Chondrocyte (in vitro differentiated cells): ENCODE measurements around the gene RALGAPA2. TPM values are rescaled to one million over a fixed set of nuclear protein-coding genes. Genes with fewer than 3 reads are reported as not detected.
A peak's percentile ranks its signal among the peaks of the same experiment; 100 is the strongest.

Experiments used
- DNase-seq: peaks from one replicate; pipeline ENCODE4 v3.0.0; 2021; ENCODE audit warnings: mixed read lengths, low spot score
- H3K27ac Mint-ChIP-seq: one replicate; pipeline ENCODE4 v1.8.0; 2021; ENCODE audit warnings: mild to moderate bottlenecking, moderate library complexity, mixed read lengths; ENCODE audit not compliant: unreplicated experiment
- H3K27me3 Mint-ChIP-seq: 2 replicates; pipeline ENCODE4 v1.8.0; 2021; ENCODE audit warnings: low read depth, mixed read lengths
- H3K36me3 Mint-ChIP-seq: 2 replicates; pipeline ENCODE4 v1.8.0; 2021; ENCODE audit warnings: low read depth, mixed read lengths
- H3K4me1 Mint-ChIP-seq: 2 replicates; pipeline ENCODE4 v1.8.0; 2021; ENCODE audit warnings: low read depth, mild to moderate bottlenecking, mixed read lengths
- H3K4me3 Mint-ChIP-seq: one replicate; pipeline ENCODE4 v1.8.0; 2021; ENCODE audit warnings: mild to moderate bottlenecking, moderate library complexity, mixed read lengths; ENCODE audit not compliant: unreplicated experiment
- H3K9me3 Mint-ChIP-seq: 2 replicates; pipeline ENCODE4 v1.8.0; 2021; ENCODE audit warnings: low read depth, mixed read lengths
- total RNA-seq: library from RNA; stranded (reverse); gene quantifications from 3 replicates; pipeline ENCODE4 v1.2.1, GENCODE V29; 2021
- TF ChIP-seq, protein P1 (sequence below): fragments of 200-600 bp; sonication (generic); IDR thresholded peaks from 2 replicates; pipeline ENCODE4 v1.5.0; 2021; ENCODE audit warnings: antibody characterized with exemption, mild to moderate bottlenecking, moderate library complexity

The RALGAPA2 gene
- total RNA-seq, 1 donor from 2014 or later = 9.5 TPM

DNA sequence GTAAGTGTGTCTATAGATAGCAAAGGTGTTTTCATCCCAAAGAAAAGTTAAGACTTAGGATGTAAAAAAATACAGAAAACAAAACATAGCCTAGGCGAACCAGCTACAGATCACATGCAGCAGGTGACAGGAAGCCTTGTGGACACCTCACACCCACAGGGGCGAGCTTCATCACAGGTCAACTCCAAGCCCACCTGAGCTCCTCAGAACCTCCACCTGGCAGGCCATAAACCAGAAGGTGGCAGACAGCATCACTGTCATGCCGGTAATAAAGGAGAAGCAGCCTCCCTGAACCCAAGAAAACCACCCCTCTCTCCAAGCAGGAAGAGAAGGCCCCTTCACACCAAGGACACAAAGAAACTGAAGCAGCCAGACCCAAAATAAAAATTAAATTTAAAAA lies 1.0 kb downstream of the RALGAPA2 start:
- H3K4me3 Mint-ChIP-seq = peak overlapping the region; percentile 89
- H3K4me1 Mint-ChIP-seq = peaks cover 23% of the 10 kb centered on the region
- H3K9me3 Mint-ChIP-seq = no peaks in the 10 kb centered on the region
- H3K27ac Mint-ChIP-seq = no peak overlapping the region
- H3K27me3 Mint-ChIP-seq = no peaks in the 10 kb centered on the region
- TF ChIP-seq, protein P1, sequence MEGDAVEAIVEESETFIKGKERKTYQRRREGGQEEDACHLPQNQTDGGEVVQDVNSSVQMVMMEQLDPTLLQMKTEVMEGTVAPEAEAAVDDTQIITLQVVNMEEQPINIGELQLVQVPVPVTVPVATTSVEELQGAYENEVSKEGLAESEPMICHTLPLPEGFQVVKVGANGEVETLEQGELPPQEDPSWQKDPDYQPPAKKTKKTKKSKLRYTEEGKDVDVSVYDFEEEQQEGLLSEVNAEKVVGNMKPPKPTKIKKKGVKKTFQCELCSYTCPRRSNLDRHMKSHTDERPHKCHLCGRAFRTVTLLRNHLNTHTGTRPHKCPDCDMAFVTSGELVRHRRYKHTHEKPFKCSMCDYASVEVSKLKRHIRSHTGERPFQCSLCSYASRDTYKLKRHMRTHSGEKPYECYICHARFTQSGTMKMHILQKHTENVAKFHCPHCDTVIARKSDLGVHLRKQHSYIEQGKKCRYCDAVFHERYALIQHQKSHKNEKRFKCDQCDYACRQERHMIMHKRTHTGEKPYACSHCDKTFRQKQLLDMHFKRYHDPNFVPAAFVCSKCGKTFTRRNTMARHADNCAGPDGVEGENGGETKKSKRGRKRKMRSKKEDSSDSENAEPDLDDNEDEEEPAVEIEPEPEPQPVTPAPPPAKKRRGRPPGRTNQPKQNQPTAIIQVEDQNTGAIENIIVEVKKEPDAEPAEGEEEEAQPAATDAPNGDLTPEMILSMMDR = no peak
- H3K36me3 Mint-ChIP-seq = no peaks in the 10 kb centered on the region
- DNase-seq = no peak

DNA sequence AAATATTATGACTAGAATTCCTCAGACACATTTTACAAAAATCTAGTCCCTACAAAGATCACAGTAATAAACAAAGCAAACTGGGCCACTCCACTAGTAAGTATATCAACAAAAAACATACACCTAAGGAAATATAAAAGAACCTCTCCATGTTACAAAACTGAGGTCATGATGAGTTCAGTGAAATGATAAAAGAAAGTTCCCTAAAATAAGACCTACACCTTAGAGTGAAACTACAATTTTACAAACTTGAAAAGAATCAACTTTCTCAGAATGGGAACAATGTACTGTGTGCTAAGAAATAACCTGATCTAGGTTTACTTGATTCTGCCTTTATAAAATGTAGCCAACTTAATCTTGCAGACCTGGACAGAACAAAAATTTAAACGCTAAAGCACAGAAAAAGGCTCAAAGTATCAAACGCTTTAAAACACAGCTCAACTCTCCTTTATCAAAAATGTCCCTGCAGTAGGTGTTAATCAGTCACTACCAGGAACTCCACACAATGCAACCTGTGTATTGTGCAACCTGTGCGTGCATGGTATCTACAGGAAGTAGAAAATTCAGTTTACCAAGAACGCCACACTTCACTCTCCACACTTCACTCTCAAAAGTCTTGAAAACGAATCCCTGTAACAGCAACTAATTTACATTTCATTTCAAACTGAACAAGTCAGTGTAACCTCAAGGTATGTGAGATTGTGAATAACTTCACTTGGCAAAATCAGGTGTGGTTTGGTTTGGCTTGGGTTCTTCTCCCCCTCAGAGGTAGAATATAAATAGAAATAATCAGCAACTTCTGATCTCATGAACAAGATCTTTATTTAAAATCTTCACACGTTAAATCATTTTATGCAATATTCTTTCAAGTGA lies 1.8 kb downstream of the RALGAPA2 start:
- H3K4me1 Mint-ChIP-seq = peaks cover 23% of the 10 kb centered on the region
- H3K4me3 Mint-ChIP-seq = no peak overlapping the region
- H3K27me3 Mint-ChIP-seq = no peaks in the 10 kb centered on the region
- no peaks in the 10 kb centered on the region for H3K36me3 Mint-ChIP-seq
- H3K9me3 Mint-ChIP-seq = no peaks in the 10 kb centered on the region
- no peak overlapping the region for H3K27ac Mint-ChIP-seq
- no peak for DNase-seq
- TF ChIP-seq, protein P1 = no peak

DNA sequence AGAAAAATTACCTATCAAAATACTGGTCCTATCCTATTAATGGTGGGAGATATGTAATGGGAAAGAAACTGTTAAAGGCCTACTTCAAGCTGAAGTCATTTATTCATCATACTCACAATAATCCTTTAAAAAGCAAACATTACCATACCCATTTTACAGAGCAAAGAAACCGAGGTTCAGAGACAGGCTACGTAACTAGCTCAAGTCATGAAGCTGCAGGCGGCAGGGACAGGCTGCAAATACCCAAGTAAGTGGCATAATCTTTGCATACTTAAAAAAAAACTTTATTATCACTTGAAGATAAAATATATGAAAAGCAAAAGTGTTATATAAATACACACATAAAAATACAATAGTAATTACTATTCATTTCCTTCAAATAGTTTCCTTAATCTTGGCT lies 2.6 kb downstream of the RALGAPA2 start:
- Mint-ChIP-seq H3K4me1 (peaks cover 23% of the 10 kb centered on the region), H3K27ac (no peak overlapping the region), H3K36me3 (no peaks in the 10 kb centered on the region), H3K4me3 (no peak overlapping the region), H3K27me3 (no peaks in the 10 kb centered on the region), H3K9me3 (no peaks in the 10 kb centered on the region)
- TF ChIP-seq, protein P1 = no peak
- DNase-seq = no peak

DNA sequence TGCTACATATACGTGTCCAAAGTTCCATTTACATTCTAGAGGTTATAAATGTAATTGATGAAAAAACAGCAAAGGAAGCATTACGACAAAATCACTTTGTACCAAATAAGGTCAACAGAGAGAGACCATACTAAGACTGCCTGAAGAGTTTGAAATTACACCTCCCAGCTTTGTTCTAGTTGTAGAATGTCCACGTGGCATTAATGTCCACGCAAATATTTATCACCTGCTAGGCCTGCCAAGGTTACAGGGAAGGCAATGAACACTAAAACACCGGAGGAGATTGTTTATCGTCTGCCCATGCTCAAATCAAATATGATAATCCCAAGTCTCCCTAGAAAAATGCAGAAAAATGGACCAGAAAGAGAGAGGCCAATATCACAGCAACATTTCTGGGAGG lies 6.2 kb downstream of the RALGAPA2 start:
- H3K9me3 Mint-ChIP-seq = no peaks in the 10 kb centered on the region
- no peak overlapping the region for H3K4me3 Mint-ChIP-seq
- no peak for DNase-seq
- no peaks in the 10 kb centered on the region for H3K27me3 Mint-ChIP-seq
- peaks cover 12% of the 10 kb centered on the region for H3K4me1 Mint-ChIP-seq
- H3K27ac Mint-ChIP-seq = no peak overlapping the region
- no peaks in the 10 kb centered on the region for H3K36me3 Mint-ChIP-seq
- TF ChIP-seq, protein P1 = no peak

DNA sequence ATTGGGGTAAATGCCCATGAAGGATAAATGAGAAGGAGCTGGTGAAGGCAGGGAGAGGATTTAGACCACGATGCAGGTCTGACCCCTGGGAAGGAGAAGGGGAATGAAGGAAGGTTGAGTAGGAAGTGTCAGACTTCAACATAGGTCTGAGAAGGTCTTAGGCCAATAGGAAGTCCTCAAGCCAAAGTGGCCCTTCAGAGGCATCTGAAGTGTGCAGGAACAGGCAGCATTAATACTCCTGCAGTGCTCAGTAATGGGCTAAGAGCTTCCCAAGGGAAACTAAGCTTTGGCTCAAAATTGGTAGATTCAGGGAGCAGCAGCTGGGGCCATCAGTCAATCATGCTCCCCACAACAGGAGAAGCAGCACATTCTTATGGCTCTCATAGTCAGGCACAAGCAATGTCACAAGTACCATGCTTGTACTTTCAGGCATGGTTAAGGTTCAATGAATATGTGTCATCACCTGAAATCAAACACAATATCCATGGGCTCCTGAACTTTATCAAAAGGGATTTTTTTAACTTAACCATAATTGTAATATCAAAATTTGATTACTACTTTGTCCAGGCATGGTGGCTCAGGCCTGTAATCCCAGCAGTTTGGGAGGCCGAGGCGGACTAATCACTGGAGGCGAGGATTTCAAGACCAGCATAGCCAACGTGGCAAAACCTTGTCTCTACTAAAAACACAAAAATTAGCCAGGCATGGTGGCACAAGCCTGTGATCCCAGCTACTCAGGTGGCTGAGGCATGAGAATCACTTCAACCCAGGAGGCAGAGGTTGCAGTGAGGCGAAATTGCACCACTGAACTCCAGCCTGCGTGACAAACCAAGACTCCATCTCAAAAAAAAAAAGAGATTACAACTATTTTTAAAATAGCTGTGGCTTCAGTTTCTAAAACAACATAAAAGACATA lies 9.9 kb downstream of the RALGAPA2 start:
- H3K4me3 Mint-ChIP-seq = no peak overlapping the region
- no peak overlapping the region for H3K27ac Mint-ChIP-seq
- no peaks in the 10 kb centered on the region for H3K36me3 Mint-ChIP-seq
- DNase-seq = no peak
- no peaks in the 10 kb centered on the region for H3K9me3 Mint-ChIP-seq
- TF ChIP-seq, protein P1 = no peak
- no peaks in the 10 kb centered on the region for H3K27me3 Mint-ChIP-seq
- H3K4me1 Mint-ChIP-seq = peaks cover 20% of the 10 kb centered on the region
